ENCODE data around the gene CHRM4.

- no peak for TF ChIP-seq CTCF (IDR thresholded peaks at IDR 0.05; ENCODE audit: poor library complexity)
- no peak for TF ChIP-seq EZH2phosphoT487 (IDR thresholded peaks at IDR 0.05; ENCODE audit: low read depth, severe bottlenecking, unreplicated experiment)
- no peak for TF ChIP-seq EZH2 (IDR thresholded peaks at IDR 0.05; ENCODE audit: borderline replicate concordance)
Measured at GRCh38 chr11:46341454-46341853, 50.1 kb downstream of the CHRM4 start.

Data from hepatocyte (in vitro differentiated cells).